Activated T-cell treated with anti-CD3 and anti-CD28 coated beads, Interleukin-2, amount 50 U/mL, for 4 hours (primary cell): ENCODE data around the gene NHS. TPM values are rescaled to one million over a fixed set of nuclear protein-coding genes. Genes with fewer than 3 reads are reported as not detected.

Source experiments
- ATAC-seq, 2 donors: fragments of 200-7000 bp; cut with Tn5 transposase; one replicate each; pipeline ENCODE4 v1.10.0; 2021
- DNase-seq: peaks from one replicate; pipeline ENCODE4 v3.0.0-alpha.2; 2020
- H3K27me3 Mint-ChIP-seq: one replicate; pipeline ENCODE4 v1.8.0; 2021; ENCODE audit warnings: low read depth, mixed read lengths
- H3K36me3 Mint-ChIP-seq: one replicate; pipeline ENCODE4 v1.8.0; 2022; ENCODE audit warnings: mixed read lengths; ENCODE audit not compliant: insufficient read depth
- H3K4me1 Mint-ChIP-seq: one replicate; pipeline ENCODE4 v1.8.0; 2021; ENCODE audit warnings: low read depth, mixed read lengths
- H3K4me3 Mint-ChIP-seq: one replicate; pipeline ENCODE4 v1.8.0; 2021; ENCODE audit warnings: mild to moderate bottlenecking, moderate library complexity, mixed read lengths
- H3K9me3 Mint-ChIP-seq: one replicate; pipeline ENCODE4 v1.8.0; 2021; ENCODE audit warnings: mixed read lengths
- total RNA-seq, 3 donors: library from RNA; stranded (reverse); gene quantifications; one replicate each; pipeline ENCODE4 v1.2.1, GENCODE V29; 2021

The NHS gene
- total RNA-seq, 3 donors from 2014 or later: 2.3 to 7.7 (median 7.5) TPM

DNA sequence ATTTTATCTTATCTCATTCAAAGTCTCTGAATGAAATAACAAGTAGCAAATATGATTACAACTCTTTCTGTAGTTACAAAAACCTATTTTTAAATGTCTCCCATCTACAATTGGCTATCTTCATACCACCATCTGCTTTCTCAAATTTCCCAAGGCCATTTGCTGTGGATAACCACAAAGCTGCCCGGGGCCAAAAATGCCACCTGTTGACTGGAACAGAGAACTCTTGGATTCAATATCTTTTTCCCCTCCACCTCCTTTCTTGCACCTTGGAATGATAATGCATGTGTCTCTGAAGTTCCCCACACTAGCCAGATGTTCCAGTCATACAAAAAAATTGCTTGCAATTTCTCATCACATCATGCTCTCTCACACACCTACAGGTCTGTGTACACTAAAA is 269.0 kb downstream of the NHS start:
- Mint-ChIP-seq H3K4me1 (peaks cover 1% of the 10 kb centered on the region), H3K9me3 (no peaks in the 10 kb centered on the region), H3K4me3 (no peak overlapping the region), H3K36me3 (no peaks in the 10 kb centered on the region), H3K27me3 (no peaks in the 10 kb centered on the region)
- ATAC-seq (no peak), DNase-seq (no peak)

DNA sequence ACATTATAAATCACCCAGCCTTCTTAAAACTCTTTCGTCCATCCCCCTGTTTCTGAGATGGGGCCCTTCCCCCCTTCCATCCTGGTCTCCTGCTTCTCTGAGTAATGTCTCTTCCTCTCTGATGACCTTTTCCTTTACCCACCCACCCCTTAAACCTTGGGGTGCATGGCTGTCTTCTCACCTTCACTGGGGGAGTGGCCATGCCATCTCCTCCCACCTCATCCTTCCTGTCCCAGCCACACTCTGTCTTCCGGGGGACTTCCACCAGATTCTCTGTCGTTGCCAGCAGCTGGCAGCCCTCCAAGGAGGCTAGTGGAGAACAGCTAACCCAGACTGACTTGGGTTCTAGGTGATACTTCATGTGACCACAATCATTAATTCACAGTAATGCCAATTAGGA is 279.1 kb downstream of the NHS start:
- DNase-seq (peak; percentile 45), ATAC-seq (peak; percentile 36 to 58)
- Mint-ChIP-seq H3K9me3 (no peaks in the 10 kb centered on the region), H3K4me3 (peak overlapping the region; percentile 37), H3K27me3 (peaks cover 4% of the 10 kb centered on the region), H3K36me3 (no peaks in the 10 kb centered on the region), H3K4me1 (peaks cover 23% of the 10 kb centered on the region)

DNA sequence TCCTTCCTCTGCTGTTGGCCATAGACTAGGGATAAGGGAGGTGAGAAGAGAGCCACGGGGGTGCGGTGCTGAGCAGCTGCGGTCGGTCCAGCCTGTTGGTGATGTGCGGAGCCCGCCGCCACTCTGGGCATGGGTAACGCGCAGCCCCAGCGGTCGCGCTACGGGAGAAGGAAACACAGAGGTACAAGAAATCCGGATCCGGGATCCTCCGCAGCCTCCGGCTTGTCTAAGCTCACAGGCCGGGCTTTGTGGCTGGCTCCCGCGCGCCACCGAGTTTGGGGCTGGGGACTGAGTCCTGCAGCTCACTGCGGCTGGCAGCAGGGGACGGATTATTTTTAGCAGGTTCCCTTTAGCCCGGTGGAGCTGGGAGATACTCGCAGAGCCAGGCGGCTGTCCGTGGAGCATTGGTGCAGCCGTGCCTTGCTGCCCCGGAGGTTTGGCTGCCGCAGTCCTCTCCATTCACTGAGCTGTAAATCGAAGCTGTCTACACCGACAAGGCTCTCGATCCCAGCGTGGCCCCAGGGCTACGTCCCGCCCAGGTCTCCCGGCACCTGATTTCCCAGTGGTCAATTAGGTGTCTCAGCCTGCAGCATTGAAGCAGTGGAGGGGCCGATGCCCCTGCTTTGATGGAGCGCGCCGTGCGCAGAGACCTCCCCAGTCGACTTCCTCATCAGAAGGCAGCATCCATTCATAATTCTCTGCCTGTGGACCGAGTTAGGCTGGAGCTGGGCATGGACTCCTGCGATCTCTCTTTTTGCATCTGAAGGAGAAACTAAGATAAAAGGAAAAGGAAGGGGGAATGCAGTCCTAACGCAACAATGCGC is 280.4 kb downstream of the NHS start:
- Mint-ChIP-seq H3K4me3 (peak overlapping the region; percentile 84), H3K9me3 (no peaks in the 10 kb centered on the region), H3K27me3 (peaks cover 4% of the 10 kb centered on the region), H3K36me3 (no peaks in the 10 kb centered on the region), H3K4me1 (peaks cover 23% of the 10 kb centered on the region)
- DNase-seq: no peak
- ATAC-seq: peak; percentile 29 to 64

DNA sequence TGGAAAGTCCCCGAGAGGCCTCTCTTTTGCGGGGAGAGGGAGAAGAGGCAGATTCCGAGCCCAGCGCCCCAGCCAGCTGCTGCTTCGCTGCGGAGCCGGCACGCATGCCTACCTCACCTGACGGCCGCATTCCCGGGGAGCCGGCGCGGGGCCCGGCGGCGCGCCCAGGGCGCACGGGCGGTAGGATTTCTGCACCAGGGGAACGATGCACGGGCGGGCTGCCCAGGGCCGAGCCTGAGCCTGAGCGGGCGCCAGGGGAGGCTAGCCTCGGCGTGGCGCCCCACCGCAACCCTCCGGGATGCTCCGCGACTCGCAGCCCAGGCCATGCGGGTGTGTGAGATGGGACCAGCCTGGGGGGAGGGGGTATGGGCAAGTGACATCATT is 281.0 kb downstream of the NHS start:
- Mint-ChIP-seq H3K27me3 (peaks cover 4% of the 10 kb centered on the region), H3K4me3 (peak overlapping the region; percentile 84), H3K4me1 (peaks cover 23% of the 10 kb centered on the region), H3K9me3 (no peaks in the 10 kb centered on the region), H3K36me3 (no peaks in the 10 kb centered on the region)
- ATAC-seq (peak; percentile 41 to 44), DNase-seq (no peak)

DNA sequence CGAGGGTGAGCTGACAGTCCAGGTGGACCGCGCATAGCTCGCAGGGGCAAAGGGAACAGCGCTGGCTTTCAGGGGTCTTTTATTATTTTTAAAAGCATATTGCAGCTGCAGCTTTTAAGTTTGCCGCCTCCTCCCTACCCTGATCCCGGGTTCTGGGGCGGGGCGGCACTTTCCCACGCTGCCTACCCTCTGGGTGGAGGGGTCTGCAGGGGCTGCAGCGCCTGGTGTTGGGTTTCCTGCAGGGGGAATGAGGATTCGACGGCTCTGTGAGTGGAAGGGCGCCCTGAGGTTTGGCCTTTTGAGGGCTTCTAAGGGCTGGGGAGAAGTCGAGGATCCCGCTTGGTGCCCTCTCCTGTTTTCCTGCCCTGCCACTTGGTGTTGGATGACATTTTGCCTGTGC is 281.6 kb downstream of the NHS start:
- Mint-ChIP-seq H3K4me1 (peaks cover 21% of the 10 kb centered on the region), H3K4me3 (peak overlapping the region; percentile 52)
- DNase-seq: no peak

DNA sequence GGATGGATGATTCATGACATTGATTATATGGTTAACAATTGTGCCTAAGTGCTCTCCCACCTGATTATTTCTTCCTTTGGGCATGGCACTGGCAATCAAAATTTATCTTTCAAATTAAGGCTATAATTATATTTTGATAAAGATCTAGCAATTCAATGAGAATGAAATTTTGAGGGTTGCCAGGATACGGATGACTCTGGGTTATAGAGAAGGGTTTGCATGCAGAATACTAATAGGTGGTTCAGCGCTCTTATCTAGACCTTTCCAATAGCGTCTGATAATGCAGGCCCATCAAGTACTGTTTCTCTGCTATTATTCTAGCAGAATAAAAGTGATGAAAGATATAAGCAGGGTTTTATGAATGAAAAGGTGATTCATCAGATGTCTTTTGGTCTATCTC is 287.4 kb downstream of the NHS start:
- H3K4me3 Mint-ChIP-seq: no peak overlapping the region
- DNase-seq: no peak
- H3K27me3 Mint-ChIP-seq: peaks cover 3% of the 10 kb centered on the region
- no peaks in the 10 kb centered on the region for H3K9me3 Mint-ChIP-seq
- no peaks in the 10 kb centered on the region for H3K36me3 Mint-ChIP-seq
- ATAC-seq: no peak
- no peaks in the 10 kb centered on the region for H3K4me1 Mint-ChIP-seq

More for the DNA sequence above, 281.6 kb downstream of the NHS start:
- Mint-ChIP-seq H3K9me3 (no peaks in the 10 kb centered on the region), H3K36me3 (no peaks in the 10 kb centered on the region), H3K27me3 (peaks cover 4% of the 10 kb centered on the region)
- no peak for ATAC-seq

DNA sequence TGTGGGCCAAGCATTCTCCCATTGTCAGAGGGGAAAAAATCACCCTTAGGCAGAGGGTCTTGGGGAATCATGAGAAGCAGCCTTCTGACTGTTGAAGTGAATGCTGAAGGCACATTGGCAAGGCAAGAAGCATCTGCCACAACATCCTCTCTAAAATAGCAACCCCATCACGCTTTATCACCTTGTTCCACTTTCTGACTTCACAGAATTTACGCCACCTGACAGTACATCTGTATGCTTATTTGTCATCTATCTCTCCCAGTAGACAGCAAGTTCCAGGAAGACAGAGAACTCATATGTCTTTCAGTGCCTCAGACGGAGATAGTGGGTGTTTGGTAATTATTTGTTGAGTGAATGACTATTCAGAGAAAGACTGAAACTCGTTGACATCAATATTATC is 293.9 kb downstream of the NHS start:
- Mint-ChIP-seq H3K27me3 (peaks cover 3% of the 10 kb centered on the region), H3K4me3 (no peak overlapping the region), H3K4me1 (no peaks in the 10 kb centered on the region), H3K36me3 (no peaks in the 10 kb centered on the region), H3K9me3 (no peaks in the 10 kb centered on the region)
- peak; percentile 37 to 73 for ATAC-seq
- DNase-seq: no peak

DNA sequence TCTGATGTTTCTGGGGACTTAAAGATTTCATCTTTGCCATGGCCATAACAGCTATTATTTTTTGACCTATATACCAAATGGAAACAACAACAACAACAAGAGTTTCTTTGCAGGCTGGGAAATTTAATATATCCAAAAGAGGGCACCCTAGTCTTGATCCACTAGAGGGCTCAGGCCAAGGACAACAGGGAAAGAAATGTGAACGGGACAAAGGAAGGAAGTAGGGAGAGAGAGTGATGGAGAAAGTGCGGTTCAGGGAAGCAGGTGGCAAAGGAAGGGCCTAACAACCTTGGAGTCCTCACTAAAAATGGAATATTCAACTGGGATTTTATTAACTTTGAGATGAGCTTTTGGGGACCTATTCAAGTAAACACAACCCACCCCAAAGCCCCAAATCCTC is 294.5 kb downstream of the NHS start:
- Mint-ChIP-seq H3K27me3 (peaks cover 3% of the 10 kb centered on the region), H3K4me3 (no peak overlapping the region)

DNA sequence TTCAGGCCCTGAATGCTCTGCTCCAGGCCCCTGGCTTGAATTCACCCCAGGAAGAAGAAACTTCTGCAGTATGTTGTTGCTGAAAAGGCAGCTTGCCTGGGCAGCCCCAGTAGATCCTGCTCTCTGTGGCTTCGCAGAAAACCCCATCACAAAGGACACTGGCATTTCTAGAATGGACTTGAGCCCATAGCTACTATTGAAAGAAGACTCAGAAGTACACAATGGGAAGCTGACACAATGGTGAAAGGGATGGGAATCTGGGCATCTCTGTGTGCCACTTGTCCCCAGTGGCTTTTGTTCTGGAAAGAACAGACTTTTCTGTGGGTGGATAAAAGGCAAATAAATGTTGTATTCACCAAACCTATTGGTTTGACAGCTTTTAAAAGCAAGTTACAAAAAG is 294.9 kb downstream of the NHS start:
- Mint-ChIP-seq H3K4me3 (no peak overlapping the region), H3K4me1 (no peaks in the 10 kb centered on the region), H3K27me3 (peaks cover 3% of the 10 kb centered on the region), H3K9me3 (no peaks in the 10 kb centered on the region), H3K36me3 (no peaks in the 10 kb centered on the region)
- no peak for ATAC-seq
- DNase-seq: no peak

More for the DNA sequence above, 294.5 kb downstream of the NHS start:
- DNase-seq: no peak
- H3K9me3 Mint-ChIP-seq: no peaks in the 10 kb centered on the region
- H3K4me1 Mint-ChIP-seq: no peaks in the 10 kb centered on the region
- no peak for ATAC-seq
- no peaks in the 10 kb centered on the region for H3K36me3 Mint-ChIP-seq

DNA sequence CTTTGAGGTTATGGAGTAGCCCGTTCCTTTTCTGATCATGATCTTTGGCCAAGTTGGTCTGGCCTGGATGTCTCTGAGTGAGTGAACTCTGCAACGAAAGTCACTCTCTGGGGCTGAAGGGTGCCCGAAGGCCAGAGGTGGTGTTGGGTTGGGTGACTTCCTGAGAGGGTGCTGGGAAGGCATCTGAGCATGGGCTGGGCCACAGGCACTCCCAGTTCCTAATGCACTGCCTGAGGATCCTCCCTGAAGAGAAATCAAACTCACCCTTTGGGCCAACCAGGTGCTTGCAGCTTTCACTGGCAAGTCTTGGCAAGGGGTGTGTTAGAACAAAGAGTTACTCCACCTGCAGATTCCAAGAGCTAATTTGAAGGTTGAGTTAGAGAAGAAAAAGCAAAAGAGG is 295.9 kb downstream of the NHS start:
- no peak for DNase-seq
- H3K9me3 Mint-ChIP-seq: no peaks in the 10 kb centered on the region
- H3K36me3 Mint-ChIP-seq: no peaks in the 10 kb centered on the region
- H3K27me3 Mint-ChIP-seq: peaks cover under 1% of the 10 kb centered on the region
- ATAC-seq: no peak
- no peak overlapping the region for H3K4me3 Mint-ChIP-seq
- no peaks in the 10 kb centered on the region for H3K4me1 Mint-ChIP-seq

DNA sequence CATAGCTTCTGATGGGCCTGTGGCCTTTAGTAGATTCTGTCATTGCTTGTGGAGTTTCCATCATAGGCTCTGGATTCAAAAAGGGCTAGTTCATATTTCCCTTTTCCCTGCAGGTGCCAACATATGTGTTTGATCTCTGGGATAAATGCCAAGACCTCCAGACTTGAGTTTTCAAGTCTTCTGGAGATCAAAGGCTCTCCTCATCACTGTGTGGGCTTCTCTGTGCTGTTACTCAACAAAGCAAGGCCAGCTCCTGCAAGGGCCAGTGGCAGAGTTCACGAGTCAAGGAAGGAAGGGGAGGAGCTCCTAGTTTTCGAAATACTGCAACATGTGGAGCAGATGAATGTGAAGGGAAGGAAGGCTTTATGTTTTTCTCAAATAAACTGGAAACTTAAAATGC is 299.6 kb downstream of the NHS start:
- Mint-ChIP-seq H3K36me3 (no peaks in the 10 kb centered on the region), H3K4me1 (no peaks in the 10 kb centered on the region), H3K27me3 (no peaks in the 10 kb centered on the region), H3K9me3 (no peaks in the 10 kb centered on the region), H3K4me3 (no peak overlapping the region)
- DNase-seq (no peak), ATAC-seq (no peak)

DNA sequence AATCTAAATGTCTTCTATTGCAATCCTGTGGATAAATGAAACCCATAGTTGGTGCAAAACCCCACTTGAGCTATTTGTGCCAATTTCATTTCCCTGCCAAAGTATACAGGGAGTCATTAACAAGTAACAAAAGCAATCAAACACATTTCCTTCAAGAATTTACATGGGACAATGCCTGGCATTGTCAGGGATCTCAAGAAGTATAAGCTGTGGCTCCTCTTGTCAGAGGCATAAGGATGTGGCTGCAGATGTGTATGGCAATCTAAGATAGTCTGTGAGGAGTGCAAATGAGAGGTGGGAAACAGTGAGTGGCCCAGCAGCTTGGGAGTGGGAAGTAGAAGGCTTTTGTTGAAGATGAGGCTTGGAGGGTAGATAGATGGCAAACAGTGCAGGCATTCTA is 304.3 kb downstream of the NHS start:
- Mint-ChIP-seq H3K4me3 (no peak overlapping the region), H3K27me3 (no peaks in the 10 kb centered on the region), H3K36me3 (no peaks in the 10 kb centered on the region), H3K4me1 (peaks cover 17% of the 10 kb centered on the region), H3K9me3 (no peaks in the 10 kb centered on the region)
- no peak for ATAC-seq
- DNase-seq: no peak

DNA sequence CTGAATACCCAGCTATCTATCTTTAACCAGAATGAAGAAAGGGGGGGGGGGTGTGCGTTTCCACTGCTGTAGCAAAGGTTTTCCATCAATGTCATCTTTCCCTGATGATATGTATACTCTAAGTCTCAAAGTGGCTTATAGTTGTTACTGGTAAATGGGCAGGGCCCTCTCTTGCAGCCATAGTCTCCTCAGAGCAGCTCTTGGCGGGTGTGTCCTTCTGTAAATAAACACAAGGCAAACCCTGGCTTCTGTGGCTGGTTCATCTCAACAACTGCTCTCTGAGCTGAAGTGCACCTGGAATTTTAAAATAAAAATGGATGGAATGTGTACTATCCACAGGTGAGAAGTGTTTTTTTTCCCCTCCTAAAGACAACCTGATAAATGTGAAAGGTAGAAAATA is 304.8 kb downstream of the NHS start:
- Mint-ChIP-seq H3K4me1 (peaks cover 17% of the 10 kb centered on the region), H3K36me3 (no peaks in the 10 kb centered on the region), H3K9me3 (no peaks in the 10 kb centered on the region), H3K4me3 (no peak overlapping the region), H3K27me3 (no peaks in the 10 kb centered on the region)
- DNase-seq: no peak
- no peak for ATAC-seq

DNA sequence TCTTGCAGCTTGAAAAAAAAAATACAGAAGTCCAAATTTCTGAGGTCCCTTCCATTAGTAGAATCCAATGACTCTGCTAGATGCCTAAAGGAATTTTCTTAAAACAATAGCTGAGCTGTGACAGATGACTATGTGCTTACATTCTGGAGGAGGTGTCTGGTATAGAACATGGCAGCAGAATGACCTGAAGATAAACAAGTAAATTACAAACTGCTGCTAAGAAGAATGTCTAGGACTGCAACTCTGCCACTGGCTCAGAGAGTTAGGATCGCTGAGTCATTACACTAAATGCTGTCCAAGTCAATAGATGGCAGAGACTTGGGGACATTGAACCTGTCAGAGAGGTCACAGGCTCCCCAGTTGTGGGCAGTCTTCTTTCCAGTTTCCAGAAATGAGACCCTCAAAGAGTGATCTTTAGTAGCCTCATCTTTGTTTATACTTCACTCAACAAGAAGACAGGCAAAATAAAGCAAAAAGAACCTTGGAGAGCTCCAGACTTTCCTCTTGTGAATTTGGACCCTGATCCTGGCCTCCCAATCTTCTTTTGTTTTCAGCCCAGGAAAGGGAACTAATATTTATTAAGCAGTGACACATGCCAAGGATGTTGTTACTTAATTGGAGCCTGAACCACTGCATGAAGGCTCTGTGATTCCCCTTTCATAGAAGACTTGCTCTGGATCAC is 305.9 kb downstream of the NHS start:
- H3K27me3 Mint-ChIP-seq: no peaks in the 10 kb centered on the region
- no peaks in the 10 kb centered on the region for H3K9me3 Mint-ChIP-seq
- H3K36me3 Mint-ChIP-seq: no peaks in the 10 kb centered on the region
- DNase-seq (no peak), ATAC-seq (no peak)
- H3K4me1 Mint-ChIP-seq: peaks cover 17% of the 10 kb centered on the region
- H3K4me3 Mint-ChIP-seq: no peak overlapping the region

DNA sequence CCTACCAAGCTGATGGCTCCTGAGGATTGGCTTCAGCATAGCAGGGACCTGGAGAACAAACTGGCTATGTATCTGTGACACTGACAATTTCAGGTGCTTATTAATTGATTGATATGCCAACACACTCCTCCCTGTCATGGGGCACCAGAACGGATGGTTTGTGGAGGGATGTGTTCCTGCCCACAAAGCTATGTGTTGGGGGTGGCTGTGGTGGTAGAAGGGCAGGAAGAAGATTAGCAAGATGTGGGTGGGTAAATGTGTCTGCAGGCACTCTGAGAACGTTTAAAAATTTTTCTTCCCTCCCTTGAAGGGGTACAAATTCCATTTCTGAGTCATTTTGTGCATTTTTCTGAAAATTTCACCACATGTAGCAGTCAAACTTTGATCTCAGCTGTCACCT is 307.3 kb downstream of the NHS start:
- H3K36me3 Mint-ChIP-seq: no peaks in the 10 kb centered on the region
- peak in 1 of 2 donors; percentile 25 for ATAC-seq
- peaks cover 17% of the 10 kb centered on the region for H3K4me1 Mint-ChIP-seq
- H3K9me3 Mint-ChIP-seq: no peaks in the 10 kb centered on the region
- H3K4me3 Mint-ChIP-seq: no peak overlapping the region
- H3K27me3 Mint-ChIP-seq: no peaks in the 10 kb centered on the region
- DNase-seq: no peak
